Testis (tissue), 2 donors: ENCODE measurements around the gene PPM1H.

Experiments
- POLR2A ChIP-seq: fragments of 450-650 bp; IDR thresholded peaks from one replicate; pipeline ENCODE4 v1.6.1; 2017; ENCODE audit warnings: antibody characterized with exemption, mild to moderate bottlenecking, moderate library complexity
- TF ChIP-seq, protein P1 (sequence below), 3 experiments: fragments of 450-650 bp in 2 of 3; fragments of 200-600 bp in 1 of 3; sonication (generic) in 1 of 3; IDR thresholded peaks; one replicate each; pipeline ENCODE4 v1.5.1; 2016 to 2019; ENCODE audit warnings: antibody characterized with exemption in 3 of 3, mild to moderate bottlenecking in 2 of 3, moderate library complexity in 1 of 3

DNA sequence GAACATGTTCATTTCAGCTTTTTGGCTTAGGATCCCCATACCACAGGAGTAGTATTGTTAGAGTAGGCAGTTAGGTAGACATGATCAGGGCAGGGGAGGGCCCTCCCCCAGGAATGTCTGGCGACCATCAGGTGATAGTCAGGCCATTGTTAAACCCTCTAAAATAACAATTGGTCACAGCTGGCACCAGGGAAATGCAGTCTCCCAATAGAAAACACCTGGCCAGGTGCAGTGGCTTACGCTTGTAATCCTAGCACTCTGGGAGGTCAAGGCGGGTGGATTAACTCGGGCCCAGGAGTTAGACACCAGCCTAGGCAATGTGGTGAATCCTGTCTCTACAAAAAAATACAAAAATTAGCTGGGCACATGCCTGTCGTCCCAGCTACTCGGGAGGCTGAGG lies 281.2 kb downstream of the PPM1H start:
- TF ChIP-seq, protein P1, sequence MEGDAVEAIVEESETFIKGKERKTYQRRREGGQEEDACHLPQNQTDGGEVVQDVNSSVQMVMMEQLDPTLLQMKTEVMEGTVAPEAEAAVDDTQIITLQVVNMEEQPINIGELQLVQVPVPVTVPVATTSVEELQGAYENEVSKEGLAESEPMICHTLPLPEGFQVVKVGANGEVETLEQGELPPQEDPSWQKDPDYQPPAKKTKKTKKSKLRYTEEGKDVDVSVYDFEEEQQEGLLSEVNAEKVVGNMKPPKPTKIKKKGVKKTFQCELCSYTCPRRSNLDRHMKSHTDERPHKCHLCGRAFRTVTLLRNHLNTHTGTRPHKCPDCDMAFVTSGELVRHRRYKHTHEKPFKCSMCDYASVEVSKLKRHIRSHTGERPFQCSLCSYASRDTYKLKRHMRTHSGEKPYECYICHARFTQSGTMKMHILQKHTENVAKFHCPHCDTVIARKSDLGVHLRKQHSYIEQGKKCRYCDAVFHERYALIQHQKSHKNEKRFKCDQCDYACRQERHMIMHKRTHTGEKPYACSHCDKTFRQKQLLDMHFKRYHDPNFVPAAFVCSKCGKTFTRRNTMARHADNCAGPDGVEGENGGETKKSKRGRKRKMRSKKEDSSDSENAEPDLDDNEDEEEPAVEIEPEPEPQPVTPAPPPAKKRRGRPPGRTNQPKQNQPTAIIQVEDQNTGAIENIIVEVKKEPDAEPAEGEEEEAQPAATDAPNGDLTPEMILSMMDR (IDR thresholded peaks at IDR 0.05): no peak
- no peak for TF ChIP-seq POLR2A
